Activated effector memory CD4-positive, alpha-beta T cell treated with anti-CD3 and anti-CD28 coated beads, Interleukin-2, amount 50 U/mL, for 16 hours (primary cell): ENCODE data around the gene MGAT3.

Source experiments
- DNase-seq: peaks from one replicate; pipeline ENCODE4 v3.0.0-alpha.2; 2020

Gene MGAT3

DNA sequence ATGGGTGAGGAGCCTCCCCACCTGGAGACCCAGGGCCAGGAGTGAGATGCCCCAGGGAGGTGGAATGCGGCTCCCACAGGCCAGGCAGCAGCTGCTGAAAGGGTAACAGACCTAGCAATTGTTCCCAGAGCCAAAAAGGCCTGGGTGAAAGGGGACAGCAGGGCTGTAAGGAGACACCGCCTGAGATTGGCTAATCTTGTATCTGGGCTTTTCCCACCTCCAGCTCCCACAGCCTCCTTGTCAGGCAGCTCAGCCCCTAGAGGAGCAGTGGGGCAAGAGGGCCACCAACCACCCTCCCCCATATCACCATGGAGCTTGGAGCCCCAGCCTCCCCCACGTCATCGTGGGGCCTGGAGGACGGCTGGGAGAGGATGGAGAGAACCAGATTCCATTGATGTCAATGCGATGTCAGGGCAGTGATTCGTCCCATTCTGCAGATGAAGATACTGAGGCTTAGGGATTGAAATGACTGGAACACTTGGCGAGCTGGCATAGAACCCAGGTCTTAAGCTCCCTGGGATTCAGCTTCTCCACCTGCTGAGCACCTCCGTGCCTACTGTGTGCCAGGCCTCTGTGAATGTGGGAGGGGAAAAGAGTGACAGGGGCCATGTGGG is 2.9 kb upstream of the MGAT3 start:
- DNase-seq: no peak

DNA sequence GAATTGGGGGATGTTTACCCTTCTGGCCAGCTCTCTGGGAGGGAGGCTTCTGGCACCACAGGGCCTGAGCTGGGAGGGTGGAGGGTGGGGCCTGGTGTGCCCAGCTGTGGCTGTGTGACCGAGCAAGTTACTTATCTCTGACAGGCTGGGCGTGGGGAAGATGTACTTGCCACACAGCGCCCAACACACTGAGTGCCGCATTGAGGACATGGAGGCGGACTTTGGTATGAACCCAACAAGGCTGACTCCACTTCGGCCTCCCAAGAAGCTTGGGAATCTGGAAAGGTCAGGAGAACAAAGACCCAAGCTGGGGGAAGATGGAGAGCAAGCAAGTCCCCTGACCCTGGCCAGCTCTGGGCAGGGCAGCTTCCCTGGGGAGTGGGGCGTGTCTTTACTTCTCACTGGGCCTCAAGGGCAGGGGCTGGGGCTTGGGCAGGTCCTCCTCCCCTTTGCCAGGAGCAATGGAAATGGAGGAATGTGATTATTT is 2.4 kb upstream of the MGAT3 start:
- no peak for DNase-seq

DNA sequence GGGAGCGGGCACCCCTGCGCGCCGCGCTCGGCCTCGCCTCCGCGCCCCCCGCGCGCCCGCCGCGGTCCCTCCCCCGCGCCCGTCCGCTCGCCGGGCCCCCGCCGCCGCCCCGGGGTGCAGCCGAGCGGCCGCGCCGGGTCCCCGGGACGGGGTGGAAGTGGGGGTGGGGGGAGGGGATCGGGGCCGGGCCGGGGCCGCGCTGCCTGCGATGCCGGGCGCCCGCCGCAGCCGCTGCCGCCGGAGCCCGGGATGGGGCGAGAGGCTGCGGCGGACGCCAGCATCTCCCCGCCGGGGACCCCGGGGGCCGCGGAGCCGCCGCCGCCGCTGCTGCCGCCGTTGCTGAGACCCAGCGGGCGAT is 365 bp downstream of the MGAT3 start:
- no peak for DNase-seq

- DNase-seq: no peak
Observed at GRCh38 chr22:39457556-39458443, 988 bp downstream of the MGAT3 start.

GRCh38 chr22:39458444-39459083 is 1.8 kb downstream of the MGAT3 start:
- DNase-seq: no peak

- DNase-seq: no peak
Observed at GRCh38 chr22:39459681-39460080, 2.9 kb downstream of the MGAT3 start.

DNA sequence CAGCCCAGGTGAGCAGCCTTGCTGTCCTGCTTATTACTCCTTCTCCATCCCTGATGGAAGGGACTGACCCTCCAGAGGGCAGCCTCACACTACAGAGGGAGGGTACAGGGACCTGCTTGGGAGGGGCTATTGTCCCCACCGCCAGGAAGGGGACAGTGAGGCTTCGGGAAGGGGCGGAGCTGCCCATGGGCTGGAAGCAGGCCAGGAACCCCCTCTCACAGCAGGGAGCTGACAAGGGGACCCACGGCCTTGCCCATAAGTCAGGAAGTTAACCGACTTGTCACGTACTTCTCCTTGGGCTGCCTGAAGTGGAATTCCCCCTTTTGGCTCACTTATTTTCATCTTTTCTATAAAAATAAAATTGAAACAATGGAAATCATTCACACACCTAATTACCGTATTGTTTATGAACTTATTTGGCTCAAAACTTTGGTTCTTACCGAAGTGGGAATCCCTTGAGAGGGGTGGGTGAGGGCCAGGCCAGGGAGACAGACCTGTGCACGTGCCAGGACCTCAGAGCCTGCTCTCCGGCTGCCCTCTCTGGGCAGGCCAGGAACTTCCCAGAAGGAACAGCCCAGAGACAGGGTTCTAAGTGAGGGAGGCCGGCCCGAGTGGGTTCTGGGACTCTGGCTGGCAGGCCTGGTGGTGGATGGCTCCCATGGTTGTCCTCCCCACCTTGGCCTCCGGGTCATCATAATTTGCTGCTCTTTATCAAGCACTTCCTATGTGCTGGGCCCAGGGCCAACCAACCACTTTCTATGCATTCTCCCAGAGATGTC is 5.8 kb downstream of the MGAT3 start:
- no peak for DNase-seq

DNA sequence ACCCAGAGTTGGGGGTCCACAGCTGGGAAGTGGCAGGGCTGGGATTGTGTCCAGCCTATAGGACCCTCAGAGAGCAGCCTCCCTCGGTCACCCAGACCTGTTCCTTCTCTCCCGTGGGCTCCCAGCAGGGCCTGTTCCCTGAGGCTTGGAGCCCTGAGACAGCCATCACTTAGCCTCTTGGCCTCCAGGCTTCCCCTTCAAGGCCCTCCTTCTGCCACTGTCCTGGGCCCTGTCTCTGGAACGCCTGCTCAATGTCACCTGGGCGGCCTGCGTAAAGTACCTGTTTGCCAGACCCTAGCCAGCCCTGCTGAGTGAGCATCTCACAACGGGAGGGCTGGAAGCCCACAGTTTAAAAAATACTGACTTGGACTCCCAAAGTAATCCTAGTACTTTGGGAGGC is 6.5 kb downstream of the MGAT3 start:
- no peak for DNase-seq

GRCh38 chr22:39463931-39464390 is 7.1 kb downstream of the MGAT3 start:
- DNase-seq: no peak

DNA sequence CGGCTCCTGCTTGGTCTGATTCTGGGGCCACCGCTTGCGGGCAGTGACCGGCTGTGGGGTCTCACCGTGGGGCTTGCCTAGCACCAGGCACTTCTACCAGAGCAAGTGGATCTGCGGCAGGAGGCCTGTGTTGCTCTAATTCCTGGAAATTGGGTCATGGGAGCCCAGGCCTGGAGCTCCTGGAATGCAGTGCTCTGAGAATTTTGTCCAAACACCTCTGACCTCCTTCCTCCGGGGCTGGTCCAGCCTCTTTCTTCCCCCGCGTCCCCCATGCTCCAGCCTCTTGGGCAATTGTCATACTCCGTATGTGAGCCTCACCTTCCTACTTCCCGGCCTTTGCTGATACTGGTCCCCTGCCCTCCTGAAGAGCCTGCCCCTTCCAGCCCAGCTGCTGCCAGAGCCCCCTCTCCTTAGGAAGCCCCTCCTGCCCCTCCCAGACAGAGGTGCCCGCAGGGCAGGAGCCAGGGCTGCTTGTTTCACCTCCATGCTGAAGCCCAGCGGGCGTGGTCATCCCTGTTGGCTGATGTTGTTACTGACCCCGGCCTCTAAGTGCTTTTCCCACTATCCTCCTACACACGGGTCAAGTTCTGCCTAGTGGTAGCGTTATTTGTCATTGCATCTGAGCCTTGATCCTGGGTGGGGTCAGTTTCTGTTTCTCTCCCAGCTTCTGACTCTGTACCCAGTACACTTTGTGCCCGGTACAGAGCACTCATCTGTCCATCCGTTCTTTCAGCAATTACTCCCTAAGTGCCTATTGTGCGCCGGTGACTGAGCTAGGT is 9.6 kb downstream of the MGAT3 start:
- no peak for DNase-seq

DNA sequence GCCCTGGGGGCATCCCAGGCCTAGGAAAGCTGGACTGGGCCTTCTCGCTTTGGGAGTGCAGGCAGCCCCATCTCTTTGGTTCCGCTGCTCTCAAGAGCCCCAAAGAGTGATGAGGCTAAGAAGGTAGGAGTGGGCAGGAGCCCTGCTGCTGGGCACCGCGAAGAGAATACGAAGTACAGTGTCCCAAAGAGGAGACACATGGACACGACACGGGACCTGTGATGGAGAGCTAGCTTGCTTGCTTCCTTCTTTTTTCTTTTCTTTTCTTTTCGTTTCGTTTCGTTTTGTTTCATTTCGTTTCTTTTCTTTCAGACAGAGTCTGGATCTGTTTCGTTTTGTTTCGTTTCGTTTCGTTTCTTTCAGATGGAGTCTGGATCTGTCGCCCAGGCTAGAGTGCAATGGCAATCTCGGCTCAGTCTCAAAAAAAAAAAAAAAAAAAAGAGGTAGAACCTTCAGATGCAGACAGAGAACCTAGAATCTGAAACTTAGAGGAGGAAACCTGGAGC is 10.6 kb downstream of the MGAT3 start:
- DNase-seq: no peak

GRCh38 chr22:39468487-39469325 is 11.9 kb downstream of the MGAT3 start:
- DNase-seq: no peak

- DNase-seq: no peak
Observed at GRCh38 chr22:39469326-39469680, 12.5 kb downstream of the MGAT3 start.

DNA sequence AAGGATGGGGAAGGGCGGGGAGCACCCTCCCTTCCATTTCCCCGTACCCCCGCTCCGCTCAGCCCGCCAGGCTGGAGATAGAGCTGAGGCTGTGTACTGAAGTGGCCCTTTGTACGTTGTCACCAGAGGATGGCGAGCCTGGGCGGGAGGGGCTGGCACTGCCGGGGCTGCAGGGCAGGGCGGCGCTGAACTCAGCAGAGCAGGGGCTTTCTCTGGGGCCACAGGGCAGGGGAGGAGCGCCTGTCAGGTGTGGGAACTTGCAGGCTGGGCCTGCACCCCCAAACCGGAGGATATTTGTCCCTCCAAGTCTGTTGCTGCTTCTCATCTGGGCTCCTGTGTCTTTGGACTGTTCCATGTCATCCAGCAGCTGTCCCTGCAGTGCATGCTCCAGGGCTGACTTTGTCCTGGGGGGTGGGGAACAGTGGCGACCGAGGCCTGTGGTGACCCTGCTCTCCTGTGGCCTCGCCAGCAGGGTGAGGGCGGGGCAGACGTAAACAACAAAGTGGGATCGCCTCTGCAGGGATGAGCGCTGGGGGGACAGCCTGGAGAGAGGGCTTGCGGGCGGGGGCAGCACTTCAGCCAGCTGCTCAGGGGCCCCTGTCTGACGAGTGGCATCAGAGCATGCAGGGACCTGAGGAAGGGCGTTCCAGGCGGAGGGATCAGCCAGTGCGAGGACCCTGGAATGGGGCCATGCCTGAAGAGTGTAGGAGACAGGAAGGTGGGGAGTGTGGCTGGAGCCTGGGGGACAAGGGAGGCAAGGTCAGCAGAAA is 13.1 kb downstream of the MGAT3 start:
- no peak for DNase-seq

- no peak for DNase-seq
Observed at GRCh38 chr22:39470451-39471291, 13.9 kb downstream of the MGAT3 start.

GRCh38 chr22:39471381-39472141 is 14.7 kb downstream of the MGAT3 start:
- no peak for DNase-seq

DNA sequence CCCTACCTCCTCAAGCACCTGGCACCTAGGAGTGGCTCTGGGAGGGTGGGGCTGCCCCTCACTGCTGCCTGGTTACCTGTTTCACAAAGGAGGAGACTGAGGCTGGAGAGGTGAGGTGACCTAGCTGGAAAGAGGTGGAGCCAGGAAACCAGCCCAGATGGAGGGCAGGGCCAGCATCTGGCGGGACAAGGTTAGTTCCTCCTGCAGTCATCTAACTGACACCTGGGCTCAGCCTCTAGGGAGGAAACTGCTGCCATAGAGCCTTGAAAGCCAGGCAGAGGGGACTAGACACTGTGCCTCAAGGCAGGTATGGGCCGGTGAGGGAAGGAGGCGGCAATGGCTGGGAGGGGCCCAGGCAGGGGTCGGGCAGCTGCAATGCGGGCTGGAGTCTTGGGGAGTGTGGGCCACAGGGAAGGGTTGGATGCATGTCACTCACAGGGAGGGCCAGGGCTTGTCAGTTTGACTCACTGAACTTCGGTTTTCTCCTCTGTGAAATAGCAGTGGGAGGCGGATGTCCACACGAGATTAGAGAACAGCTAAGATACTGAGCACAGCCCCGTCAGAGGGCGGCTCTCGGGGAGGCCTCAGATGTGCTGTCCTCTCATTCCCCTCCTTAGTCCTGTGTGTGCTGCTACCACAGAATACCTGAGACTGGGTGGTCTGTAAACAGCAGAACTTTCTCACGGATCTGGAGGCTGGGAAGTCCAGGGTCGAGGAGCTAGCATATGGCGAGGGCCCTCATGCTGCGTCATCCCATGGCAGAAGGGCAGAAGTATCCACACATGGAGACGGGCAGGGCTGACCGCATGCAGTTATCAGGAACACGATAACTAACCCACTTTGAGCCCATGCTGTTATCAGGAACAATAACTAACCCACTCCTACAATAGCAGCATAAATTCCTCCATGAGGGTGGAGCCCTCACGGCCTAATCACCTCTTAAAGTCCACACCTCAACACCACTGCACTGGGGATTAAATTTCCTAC is 16.1 kb downstream of the MGAT3 start:
- DNase-seq: no peak
